K562 (cell line): Measurements from ENCODE around the gene SORBS2. TPM values are rescaled to one million over a fixed set of nuclear protein-coding genes. Genes with fewer than 3 reads are reported as not detected.

Source experiments
- ARNT ChIP-seq, 2 experiments: fragments of 450-650 bp; IDR thresholded peaks; 2 replicates each; pipeline ENCODE4 v1.6.1; 2016; ENCODE audit warnings: mild to moderate bottlenecking in 1 of 2
- BRD4 ChIP-seq: fragments of 200-600 bp; sonication (generic); IDR thresholded peaks from 2 replicates; pipeline ENCODE4 v1.6.1; 2017; ENCODE audit warnings: inconsistent platforms
- CC2D1A ChIP-seq: fragments of 450-650 bp; IDR thresholded peaks from 2 replicates; pipeline ENCODE4 v1.6.1; 2017; ENCODE audit warnings: mild to moderate bottlenecking
- CEBPG ChIP-seq, 3 experiments: fragments of 200-800 bp in 1 of 3; sonication (Bioruptor generic) in 1 of 3; sonication (generic) in 1 of 3; formaldehyde crosslinking in 1 of 3; IDR thresholded peaks in 2 of 3; conservative IDR thresholded peaks in 1 of 3; 2 replicates each; pipeline versions ENCODE4 v1.6.1 to v1.8.0; 2016 to 2022; ENCODE audit warnings: missing compliant biosample characterization in 2 of 3, missing genetic modification characterization in 2 of 3, mild to moderate bottlenecking in 1 of 3, missing genetic modification reagents in 1 of 3
- CTBP1 ChIP-seq: fragments of 450-650 bp; IDR thresholded peaks from 2 replicates; pipeline ENCODE4 v1.6.1; 2016; ENCODE audit warnings: borderline replicate concordance
- ETV1 ChIP-seq: fragments of 450-650 bp; conservative IDR thresholded peaks from 2 replicates; pipeline ENCODE4 v1.6.1; 2016; ENCODE audit warnings: missing genetic modification characterization, control low read depth, low read depth, missing compliant biosample characterization
- FOXA1 ChIP-seq: fragments of 450-650 bp; IDR thresholded peaks from 2 replicates; pipeline ENCODE4 v1.6.1; 2016; ENCODE audit warnings: mild to moderate bottlenecking, borderline replicate concordance
- HMG20B ChIP-seq: fragments of 250-450 bp; sonication (Bioruptor Pico); IDR thresholded peaks from 2 replicates; pipeline ENCODE4 v1.5.0; 2021; ENCODE audit warnings: mild to moderate bottlenecking
- HOXB6 ChIP-seq: fragments of 250-450 bp; sonication (Bioruptor Pico); IDR thresholded peaks from 2 replicates; pipeline ENCODE4 v1.5.1; 2022; ENCODE audit warnings: mild to moderate bottlenecking, borderline replicate concordance
- KLF16 ChIP-seq: IDR thresholded peaks from 2 replicates; pipeline ENCODE4 v1.6.1; 2016; ENCODE audit warnings: antibody characterized with exemption
- MYC ChIP-seq, 2 experiments: fragments of 250-450 bp in 1 of 2; sonication (Bioruptor Pico) in 1 of 2; IDR thresholded peaks; 2 replicates each; pipeline versions ENCODE4 v1.5.1 to v1.6.1; 2012 to 2021; ENCODE audit warnings: low read depth in 2 of 2, borderline replicate concordance in 1 of 2, improper control_type of control experiment in 1 of 2, low read length in 1 of 2, mild to moderate bottlenecking in 1 of 2, moderate library complexity in 1 of 2
- PHF21A ChIP-seq: fragments of 450-650 bp; IDR thresholded peaks from 2 replicates; pipeline ENCODE4 v1.6.1; 2017; ENCODE audit warnings: low read depth, borderline replicate concordance
- SMC3 ChIP-seq: conservative IDR thresholded peaks from 2 replicates; pipeline ENCODE4 v1.6.1; 2011; ENCODE audit warnings: low read depth, low read length, improper control_type of control experiment; ENCODE audit not compliant: insufficient read depth
- SREBF2 ChIP-seq: sonication (generic); formaldehyde crosslinking; IDR thresholded peaks from 2 replicates; pipeline ENCODE4 v1.4.0; 2020; ENCODE audit warnings: mild to moderate bottlenecking, missing genetic modification reagents
- U2AF1 ChIP-seq: fragments of 200-400 bp; formaldehyde crosslinking; optimal IDR thresholded peaks from 2 replicates; pipeline ENCODE3; 2017; ENCODE audit warnings: mild to moderate bottlenecking, low read depth, low read length, moderate library complexity
- ZBTB7A ChIP-seq: IDR thresholded peaks from 2 replicates; pipeline ENCODE4 v1.6.1; 2011; ENCODE audit warnings: low read depth, mild to moderate bottlenecking, low read length, moderate library complexity, borderline replicate concordance; ENCODE audit not compliant: control insufficient read depth
- ZNF507 ChIP-seq: conservative IDR thresholded peaks from 2 replicates; pipeline ENCODE4 v1.6.1; 2017; ENCODE audit warnings: missing genetic modification characterization, missing compliant biosample characterization
- ZNF512 ChIP-seq: IDR thresholded peaks from 2 replicates; pipeline ENCODE4 v1.6.1; 2016; ENCODE audit warnings: missing genetic modification characterization, missing compliant biosample characterization
- ZNF696 ChIP-seq: fragments of 250-450 bp; sonication (Bioruptor Pico); conservative IDR thresholded peaks from 2 replicates; pipeline ENCODE4 v1.4.0; 2020; ENCODE audit warnings: mild to moderate bottlenecking, moderate library complexity
- polyA plus RNA-seq, 8 experiments: library from polyadenylated mRNA; depleted of rRNA in 4 of 8; stranded (reverse) in 5 of 8; unstranded in 3 of 8; fragments of >200 nt; fragmentation: Nextera tagmentation in 2 of 8; fragmentation: Illumina TruSeq in 1 of 8; extraction: Ambion mirVana in 2 of 8; extraction: Trizol in 1 of 8; gene quantifications; 2 replicates each; pipeline versions ENCODE4 v1.2.1 to v1.2.3, GENCODE V29; 2011 to 2014; ENCODE audit warnings: inconsistent platforms in 1 of 8, missing spikeins in 1 of 8
- total RNA-seq, 7 experiments: library from RNA; depleted of rRNA in 6 of 7; stranded (reverse); fragments of >200 nt in 6 of 7; fragmentation: Illumina TruSeq in 2 of 7; extraction: Trizol in 2 of 7; gene quantifications; 2 replicates each; pipeline versions ENCODE4 v1.2.1 to v1.2.3, GENCODE V29; 2011 to 2021; ENCODE audit warnings: low replicate concordance in 1 of 7
- TF ChIP-seq, protein P1 (sequence below): fragments of 450-650 bp; IDR thresholded peaks from 2 replicates; pipeline ENCODE4 v1.6.1; 2018; ENCODE audit not compliant: partially characterized antibody

SORBS2 gene
- total and polyA plus RNA-seq, 9 of the 15 experiments (the other 6 are each of a cell fraction or from before 2014, with no cell fraction given): 0.29 TPM; not detected in 8

DNA sequence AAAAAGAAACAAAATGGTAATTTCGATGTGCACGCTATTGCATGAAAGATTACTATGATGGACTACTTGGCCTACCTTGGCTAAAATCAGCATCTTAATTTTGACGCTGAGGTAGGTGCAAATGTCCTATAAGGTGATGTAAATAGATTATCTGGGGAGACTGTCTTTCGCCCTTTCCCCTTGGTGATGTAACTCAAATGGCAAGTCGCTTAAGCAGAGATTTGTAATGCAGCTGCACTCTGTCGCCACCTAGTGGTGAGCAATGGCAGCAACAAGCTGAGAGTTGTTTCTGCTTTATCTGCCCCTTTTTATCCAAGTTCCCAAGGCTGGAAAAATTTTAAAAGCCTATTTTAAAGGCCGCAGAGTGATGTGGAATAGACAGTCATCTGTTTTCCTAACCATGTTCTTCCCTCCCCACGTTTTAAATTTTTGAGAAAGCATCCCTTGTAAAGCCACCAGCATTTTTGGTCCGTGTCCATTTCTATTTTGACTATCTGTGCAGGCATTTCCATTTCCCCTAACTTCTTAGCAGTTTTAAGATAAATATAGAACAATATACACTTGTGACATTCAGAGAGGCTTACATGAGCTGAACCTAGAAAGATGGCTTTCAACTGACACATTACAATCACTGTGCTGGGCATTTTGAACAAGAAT, 214.3 kb downstream of the SORBS2 start (continued):
- TF ChIP-seq SMC3: peak; percentile 77
- TF ChIP-seq, protein P1, sequence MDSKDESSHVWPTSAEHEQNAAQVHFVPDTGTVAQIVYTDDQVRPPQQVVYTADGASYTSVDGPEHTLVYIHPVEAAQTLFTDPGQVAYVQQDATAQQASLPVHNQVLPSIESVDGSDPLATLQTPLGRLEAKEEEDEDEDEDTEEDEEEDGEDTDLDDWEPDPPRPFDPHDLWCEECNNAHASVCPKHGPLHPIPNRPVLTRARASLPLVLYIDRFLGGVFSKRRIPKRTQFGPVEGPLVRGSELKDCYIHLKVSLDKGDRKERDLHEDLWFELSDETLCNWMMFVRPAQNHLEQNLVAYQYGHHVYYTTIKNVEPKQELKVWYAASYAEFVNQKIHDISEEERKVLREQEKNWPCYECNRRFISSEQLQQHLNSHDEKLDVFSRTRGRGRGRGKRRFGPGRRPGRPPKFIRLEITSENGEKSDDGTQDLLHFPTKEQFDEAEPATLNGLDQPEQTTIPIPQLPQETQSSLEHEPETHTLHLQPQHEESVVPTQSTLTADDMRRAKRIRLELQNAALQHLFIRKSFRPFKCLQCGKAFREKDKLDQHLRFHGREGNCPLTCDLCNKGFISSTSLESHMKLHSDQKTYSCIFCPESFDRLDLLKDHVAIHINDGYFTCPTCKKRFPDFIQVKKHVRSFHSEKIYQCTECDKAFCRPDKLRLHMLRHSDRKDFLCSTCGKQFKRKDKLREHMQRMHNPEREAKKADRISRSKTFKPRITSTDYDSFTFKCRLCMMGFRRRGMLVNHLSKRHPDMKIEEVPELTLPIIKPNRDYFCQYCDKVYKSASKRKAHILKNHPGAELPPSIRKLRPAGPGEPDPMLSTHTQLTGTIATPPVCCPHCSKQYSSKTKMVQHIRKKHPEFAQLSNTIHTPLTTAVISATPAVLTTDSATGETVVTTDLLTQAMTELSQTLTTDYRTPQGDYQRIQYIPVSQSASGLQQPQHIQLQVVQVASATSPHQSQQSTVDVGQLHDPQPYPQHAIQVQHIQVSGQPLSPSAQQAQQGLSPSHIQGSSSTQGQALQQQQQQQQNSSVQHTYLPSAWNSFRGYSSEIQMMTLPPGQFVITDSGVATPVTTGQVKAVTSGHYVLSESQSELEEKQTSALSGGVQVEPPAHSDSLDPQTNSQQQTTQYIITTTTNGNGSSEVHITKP: no peak
- TF ChIP-seq ZBTB7A: no peak
- TF ChIP-seq KLF16: 0 out of 2 replicates have a peak, but pooled peaks have one; percentile 32
- 0 out of 4 replicates have a peak, but pooled peaks of 1 of the 2 experiments have one; percentile 65 for TF ChIP-seq ARNT (IDR thresholded peaks at IDR 0.05)
- TF ChIP-seq CEBPG (CRISPR knock-in tag; IDR thresholded peaks at IDR 0.05): peak; percentile 60; the same call in 1 of the 2 replicates
- peak; percentile 69 to 81 for TF ChIP-seq CEBPG (tag; conservative IDR thresholded peaks at IDR 0.05 in 1 of 2, IDR thresholded peaks at IDR 0.05 in 1 of 2)
- peak; percentile 53; the same call in 1 of the 2 replicates for TF ChIP-seq CTBP1
- 0 out of 2 replicates have a peak, but pooled peaks have one; percentile 31 for TF ChIP-seq PHF21A
- TF ChIP-seq ETV1 (tag): no peak
- TF ChIP-seq ZNF507 (tag): no peak
- no peak for TF ChIP-seq ZNF512
- no peak for TF ChIP-seq SREBF2 (CRISPR knock-in tag)
- TF ChIP-seq FOXA1: no peak
- TF ChIP-seq CC2D1A: 0 out of 2 replicates have a peak, but pooled peaks have one; percentile 56
- TF ChIP-seq BRD4: no peak
- no peak for TF ChIP-seq HMG20B (CRISPR knock-in tag)
- TF ChIP-seq MYC (IDR thresholded peaks at IDR 0.05; ENCODE audit: low read depth, low read length): no peak
- no peak for TF ChIP-seq MYC (CRISPR knock-in tag; IDR thresholded peaks at IDR 0.05; ENCODE audit: borderline replicate concordance, low read depth)
- no peak for TF ChIP-seq U2AF1
- no peak for TF ChIP-seq ZNF696 (CRISPR knock-in tag)
- no peak for TF ChIP-seq HOXB6 (CRISPR knock-in tag)
